AG09319 (cell line): ENCODE data around the gene WRAP53.
A peak's percentile ranks its signal among the peaks of the same experiment; 100 is the strongest.

Source experiments
- DNase-seq: peaks from one replicate; pipeline ENCODE4 v3.0.0-alpha.2; 2010; ENCODE audit warnings: low read depth; ENCODE audit errors: extremely low read depth
- CTCF ChIP-seq: IDR thresholded peaks from 2 replicates; pipeline ENCODE4 v1.5.1; 2011; ENCODE audit warnings: low read depth, mild to moderate bottlenecking, inconsistent platforms, low read length, moderate library complexity

WRAP53 gene

DNA sequence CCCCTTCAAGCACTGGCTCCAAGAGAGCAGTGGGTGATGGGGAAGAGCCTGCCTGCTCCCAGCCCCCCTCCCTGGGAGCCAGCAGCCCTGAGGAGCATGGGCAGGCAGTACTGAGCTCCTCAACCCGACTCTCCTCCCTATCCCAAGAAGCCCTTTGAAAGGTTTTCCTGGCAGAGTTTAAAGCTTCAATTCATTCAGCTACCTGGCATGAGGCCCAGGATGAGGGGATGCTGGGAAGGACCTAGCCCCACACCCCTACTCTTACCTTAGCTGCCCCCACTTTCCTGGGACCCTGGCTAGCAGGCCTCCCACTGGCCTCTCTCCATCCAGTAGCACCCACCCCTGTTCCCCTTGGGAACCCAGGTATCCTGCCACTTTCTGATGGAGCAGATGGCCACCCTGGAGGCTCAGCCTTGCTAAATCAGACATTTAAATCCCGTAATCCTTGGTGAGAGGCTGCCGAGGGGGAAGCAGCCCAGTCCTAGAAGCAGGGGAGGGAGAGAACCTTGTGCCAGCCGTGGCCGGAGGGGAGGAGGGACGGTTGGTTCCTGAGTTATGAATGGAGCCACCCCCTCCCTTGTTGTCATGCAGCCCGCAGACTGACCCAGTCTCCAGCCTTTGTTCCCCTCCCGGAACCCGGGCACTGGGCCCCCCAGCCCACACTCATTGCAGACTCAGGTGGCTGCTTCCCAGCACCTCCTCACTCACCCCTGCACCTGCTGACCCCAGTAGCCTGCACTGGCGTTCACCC, 20.4 kb upstream of the WRAP53 start:
- TF ChIP-seq CTCF: no peak
- DNase-seq: no peak

GRCh38 chr17:7668482-7668881, 19.8 kb upstream of the WRAP53 start:
- DNase-seq: no peak
- TF ChIP-seq CTCF: no peak

DNA sequence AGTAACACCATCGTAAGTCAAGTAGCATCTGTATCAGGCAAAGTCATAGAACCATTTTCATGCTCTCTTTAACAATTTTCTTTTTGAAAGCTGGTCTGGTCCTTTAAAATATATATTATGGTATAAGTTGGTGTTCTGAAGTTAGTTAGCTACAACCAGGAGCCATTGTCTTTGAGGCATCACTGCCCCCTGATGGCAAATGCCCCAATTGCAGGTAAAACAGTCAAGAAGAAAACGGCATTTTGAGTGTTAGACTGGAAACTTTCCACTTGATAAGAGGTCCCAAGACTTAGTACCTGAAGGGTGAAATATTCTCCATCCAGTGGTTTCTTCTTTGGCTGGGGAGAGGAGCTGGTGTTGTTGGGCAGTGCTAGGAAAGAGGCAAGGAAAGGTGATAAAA, 15.0 kb upstream of the WRAP53 start:
- peak; percentile 28 for TF ChIP-seq CTCF
- no peak for DNase-seq

DNA sequence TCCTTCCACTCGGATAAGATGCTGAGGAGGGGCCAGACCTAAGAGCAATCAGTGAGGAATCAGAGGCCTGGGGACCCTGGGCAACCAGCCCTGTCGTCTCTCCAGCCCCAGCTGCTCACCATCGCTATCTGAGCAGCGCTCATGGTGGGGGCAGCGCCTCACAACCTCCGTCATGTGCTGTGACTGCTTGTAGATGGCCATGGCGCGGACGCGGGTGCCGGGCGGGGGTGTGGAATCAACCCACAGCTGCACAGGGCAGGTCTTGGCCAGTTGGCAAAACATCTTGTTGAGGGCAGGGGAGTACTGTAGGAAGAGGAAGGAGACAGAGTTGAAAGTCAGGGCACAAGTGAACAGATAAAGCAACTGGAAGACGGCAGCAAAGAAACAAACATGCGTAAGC, 13.3 kb upstream of the WRAP53 start:
- DNase-seq: no peak
- no peak for TF ChIP-seq CTCF

GRCh38 chr17:7676533-7676932, 11.7 kb upstream of the WRAP53 start:
- no peak for DNase-seq
- no peak for TF ChIP-seq CTCF

DNA sequence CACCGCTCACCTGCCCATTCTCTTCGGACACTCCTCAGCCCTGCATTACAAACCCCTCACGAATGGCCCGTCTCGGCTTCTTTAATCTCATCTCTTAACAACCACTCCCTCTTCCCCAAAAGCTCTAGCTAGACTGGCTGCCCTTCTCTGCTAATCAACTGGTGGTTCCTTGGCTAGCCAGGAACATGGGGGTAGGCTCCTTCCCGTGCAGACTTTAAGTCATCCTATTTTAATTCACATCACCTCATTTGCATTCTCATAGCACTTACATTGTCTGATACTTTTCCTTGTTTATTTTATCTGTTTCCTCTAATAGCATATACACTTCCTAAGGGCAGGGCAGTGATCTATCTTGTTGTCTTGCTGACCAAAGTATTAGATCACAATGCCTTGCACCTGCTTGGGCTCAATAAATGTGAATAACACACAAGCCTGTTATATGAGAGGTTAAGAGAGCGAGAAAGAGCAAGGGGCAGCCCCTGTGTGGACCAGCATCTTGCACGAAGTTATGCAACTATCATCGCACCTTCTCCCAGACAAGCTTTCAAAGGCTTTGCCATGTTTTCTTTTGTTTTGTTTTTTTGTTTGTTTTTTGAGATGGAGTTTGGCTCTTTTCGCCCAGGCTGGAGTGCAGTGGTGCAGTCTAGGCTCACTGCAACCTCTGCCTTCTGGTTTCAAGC, 10.7 kb upstream of the WRAP53 start:
- no peak for DNase-seq
- TF ChIP-seq CTCF: no peak

DNA sequence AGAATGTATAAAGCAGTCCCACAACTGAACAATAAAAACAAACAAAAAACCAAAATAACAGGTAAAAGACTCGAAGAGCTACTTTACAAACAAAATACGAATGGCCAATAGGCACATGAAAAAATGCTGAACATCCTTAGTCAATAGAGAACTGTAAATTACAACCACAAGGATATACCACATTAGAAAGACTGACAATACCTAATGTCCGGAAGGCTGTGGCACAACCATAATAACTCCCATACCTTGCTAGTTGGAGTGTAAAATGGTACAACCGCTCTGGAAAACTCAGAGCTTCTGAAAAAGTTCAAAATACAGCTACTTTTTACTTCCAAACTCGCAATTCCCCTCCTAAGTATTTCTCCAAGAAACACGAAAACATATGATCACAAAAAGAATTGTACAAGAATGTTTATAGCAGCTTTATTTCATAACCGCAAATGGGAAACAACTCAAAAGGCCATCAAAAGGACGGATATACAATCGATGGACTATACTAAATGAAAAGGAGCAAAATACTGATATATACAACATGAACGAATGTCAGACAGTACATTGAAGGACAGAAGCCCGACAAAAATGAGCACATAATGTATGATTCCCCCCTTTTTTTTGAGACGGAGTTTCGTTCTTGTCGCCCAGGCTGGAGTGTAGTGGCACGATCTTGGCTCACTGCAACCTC, 3.3 kb upstream of the WRAP53 start:
- TF ChIP-seq CTCF: no peak
- no peak for DNase-seq
